Caco-2 (cell line): ENCODE measurements around the gene DTD2. TPM values are rescaled to one million over a fixed set of nuclear protein-coding genes. Genes with fewer than 3 reads are reported as not detected.

ENCODE experiments used
- Bru-seq: library from RNA; stranded (reverse); fragments of 400-500 nt; gene quantifications from one replicate; lab custom pipeline; 2021; lab: Mats Ljungman, UMichigan
- BruChase-seq, 2 experiments: library from RNA; stranded (reverse); fragments of 400-500 nt; gene quantifications; one replicate each; lab custom pipeline; 2021; lab: Mats Ljungman, UMichigan
- BruUV-seq: library from RNA; stranded (reverse); fragments of 400-500 nt; replicated peaks from 2 replicates; lab custom pipeline; 2021; lab: Mats Ljungman, UMichigan
- CTCF ChIA-PET: fragments of 300-600 bp; sonication (Branson Sonifier 250); formaldehyde crosslinking; loops from one replicate; lab custom pipeline; 2022; ENCODE audit warnings: antibody characterized with exemption; lab: Charles Lee
- POLR2A ChIA-PET: fragments of 300-600 bp; sonication (Branson Sonifier 250); formaldehyde crosslinking; loops from one replicate; lab custom pipeline; 2022; ENCODE audit warnings: antibody characterized with exemption; lab: Charles Lee
- DNase-seq, 2 experiments: peaks; one replicate each; pipeline versions ENCODE4 v3.0.0 to v3.0.0-alpha.2; 2020 to 2022
- H3K27me3 ChIP-seq: replicated peaks from 2 replicates; pipeline ENCODE4 v1.6.0; 2011; ENCODE audit warnings: low read length; ENCODE audit not compliant: control insufficient read depth, insufficient read depth
- H3K36me3 ChIP-seq: 2 replicates; pipeline ENCODE4 v1.5.1; 2011; ENCODE audit warnings: low read length; ENCODE audit not compliant: control insufficient read depth, insufficient read depth
- H3K4me1 ChIP-seq: fragments of 250-450 bp; sonication (Bioruptor Pico); 2 replicates; pipeline ENCODE4 v1.5.1; 2020; ENCODE audit warnings: mild to moderate bottlenecking
- H3K4me3 ChIP-seq: 2 replicates; pipeline ENCODE4 v1.5.1; 2011; ENCODE audit warnings: low read depth, mild to moderate bottlenecking, control low read depth, low read length
- H3K9me3 ChIP-seq: fragments of 250-450 bp; sonication (Bioruptor Pico); 2 replicates; pipeline ENCODE4 v1.5.1; 2020; ENCODE audit warnings: mild to moderate bottlenecking, moderate library complexity
- H3K27ac Mint-ChIP-seq: one replicate; pipeline ENCODE4 v1.8.0; 2022; ENCODE audit warnings: mixed read lengths; ENCODE audit not compliant: unreplicated experiment
- H3K27me3 Mint-ChIP-seq: one replicate; pipeline ENCODE4 v1.8.0; 2022; ENCODE audit warnings: mixed read lengths; ENCODE audit not compliant: insufficient read depth, unreplicated experiment
- H3K36me3 Mint-ChIP-seq: one replicate; pipeline ENCODE4 v1.8.0; 2022; ENCODE audit warnings: mild to moderate bottlenecking, mixed read lengths; ENCODE audit not compliant: insufficient read depth, unreplicated experiment
- H3K4me1 Mint-ChIP-seq: one replicate; pipeline ENCODE4 v1.8.0; 2022; ENCODE audit warnings: low read depth, mixed read lengths; ENCODE audit not compliant: unreplicated experiment
- H3K4me3 Mint-ChIP-seq: one replicate; pipeline ENCODE4 v1.8.0; 2022; ENCODE audit warnings: mild to moderate bottlenecking, moderate library complexity, mixed read lengths; ENCODE audit not compliant: unreplicated experiment
- H3K9me3 Mint-ChIP-seq: one replicate; pipeline ENCODE4 v1.8.0; 2022; ENCODE audit warnings: mixed read lengths; ENCODE audit not compliant: unreplicated experiment
- CTCF ChIP-seq, 2 experiments: fragments of 200-600 bp in 1 of 2; IDR thresholded peaks; 1 replicate in 1 of 2; 2 replicates in 1 of 2; pipeline versions ENCODE4 v1.5.1 to v1.8.0; 2011 to 2022; ENCODE audit warnings: antibody characterized with exemption in 1 of 2, control low read depth in 1 of 2, inconsistent platforms in 1 of 2, low read depth in 1 of 2, low read length in 1 of 2, mild to moderate bottlenecking in 1 of 2, moderate library complexity in 1 of 2; ENCODE audit not compliant: insufficient read depth in 1 of 2, severe bottlenecking in 1 of 2, unreplicated experiment in 1 of 2
- intact Hi-C: fragments of 100-400 bp; cut with micrococcal nuclease; formaldehyde crosslinking; loops from one replicate; pipeline ENCODE4 v1.10.0; 2022; ENCODE audit not compliant: unreplicated experiment
- long read RNA-seq: library from polyadenylated mRNA; stranded (forward); transcript quantifications from one replicate; pipeline ENCODE4 v2.0.0, GENCODE V29; 2022
- total RNA-seq: library from RNA; stranded (reverse); gene quantifications from 2 replicates; pipeline ENCODE4 v1.2.3, GENCODE V29; 2022

The DTD2 gene
- 16.5 and 20.0 TPM in 2 replicates for total RNA-seq
- Bru-seq, nascent RNA = percentile 72 among the genes with signal in this experiment
- BruChase-seq, experiment 1, labeled RNA remaining after a 2-hour chase = percentile 92 among the genes with signal in this experiment
- percentile 95 among the genes with signal in this experiment for BruChase-seq, experiment 2, labeled RNA remaining after a 6-hour chase
- long read RNA-seq, transcript DTD2-203 (3 exons, 823 nt) = major isoform, 6 of 15 reads
- long read RNA-seq, transcript DTD2-201 (3 exons, 2,717 nt) = minor isoform, 5 of 15 reads
- long read RNA-seq, partial matches to known transcripts = 0 of 15 reads
- long read RNA-seq, other reads (novel, unspliced or antisense) = 4 of 15 reads

GRCh38 chr14:31456841-31457664 is at the start of gene DTD2:
TSS of gene DTD2 (minus strand) at chr14:31457506. CDS start at chr14:31457393, 113 bp downstream.
- H3K4me3 ChIP-seq = peak within 1 kb of the TSS; percentile 60
- no peaks in the 10 kb centered on the region for H3K9me3 ChIP-seq
- Mint-ChIP-seq H3K27me3 (no peaks in the 10 kb centered on the region), H3K36me3 (peaks cover 7% of the 10 kb centered on the region), H3K9me3 (no peaks in the 10 kb centered on the region), H3K4me3 (peak within 1 kb of the TSS; percentile 92), H3K4me1 (peaks cover 25% of the 10 kb centered on the region), H3K27ac (peak within 1 kb of the TSS; percentile 97)
- H3K27me3 ChIP-seq = no peaks in the 10 kb centered on the region
- no peak for TF ChIP-seq CTCF (IDR thresholded peaks at IDR 0.05; ENCODE audit: insufficient read depth in 1 of 2, low read depth in 1 of 2, low read length in 1 of 2, severe bottlenecking in 1 of 2, unreplicated experiment in 1 of 2)
- peaks cover 13% of the 10 kb centered on the region for H3K4me1 ChIP-seq
- ChIA-PET CTCF (interaction anchor here (0.6 to 1.1 kb wide), 2 partner anchors 80 to 495 kb away, joined by 3 read pairs; no protein-coding TSS in a partner anchor), POLR2A (interaction anchor here (0.5 to 1.5 kb wide), 8 partner anchors 37 to 620 kb away, joined by 3 to 15 read pairs (median 4); partner anchors contain the start of genes ARHGAP5, COCH, HEATR5A and NUBPL)
- TSS peak; percentile 79 for BruUV-seq
- no peaks in the 10 kb centered on the region; the same call in 1 of the 2 replicates for H3K36me3 ChIP-seq
- intact Hi-C loops = loop anchor here (1.0 to 10.0 kb wide), 3 partner anchors 37 to 1015 kb away; partner anchors contain the start of gene HEATR5A
- peak; percentile 94 to 95 for DNase-seq

GRCh38 chr14:31505411-31505810 is 48.1 kb upstream of the DTD2 start:
- no peak overlapping the region for H3K4me3 Mint-ChIP-seq
- intact Hi-C loops = no loop called here
- no peaks in the 10 kb centered on the region for H3K9me3 ChIP-seq
- H3K36me3 Mint-ChIP-seq = no peaks in the 10 kb centered on the region
- no peak for TF ChIP-seq CTCF (IDR thresholded peaks at IDR 0.05; ENCODE audit: insufficient read depth in 1 of 2, low read depth in 1 of 2, low read length in 1 of 2, severe bottlenecking in 1 of 2, unreplicated experiment in 1 of 2)
- ChIA-PET CTCF (no interaction called here), POLR2A (no interaction called here)
- H3K27me3 Mint-ChIP-seq = peaks cover 7% of the 10 kb centered on the region
- BruUV-seq = no TSS peak
- H3K36me3 ChIP-seq = no peaks in the 10 kb centered on the region
- no peaks in the 10 kb centered on the region for H3K4me1 ChIP-seq
- H3K4me3 ChIP-seq = no peak overlapping the region
- H3K27me3 ChIP-seq = no peaks in the 10 kb centered on the region
- H3K9me3 Mint-ChIP-seq = no peaks in the 10 kb centered on the region
- DNase-seq = no peak
- H3K27ac Mint-ChIP-seq = no peak overlapping the region
- no peaks in the 10 kb centered on the region for H3K4me1 Mint-ChIP-seq

DNA sequence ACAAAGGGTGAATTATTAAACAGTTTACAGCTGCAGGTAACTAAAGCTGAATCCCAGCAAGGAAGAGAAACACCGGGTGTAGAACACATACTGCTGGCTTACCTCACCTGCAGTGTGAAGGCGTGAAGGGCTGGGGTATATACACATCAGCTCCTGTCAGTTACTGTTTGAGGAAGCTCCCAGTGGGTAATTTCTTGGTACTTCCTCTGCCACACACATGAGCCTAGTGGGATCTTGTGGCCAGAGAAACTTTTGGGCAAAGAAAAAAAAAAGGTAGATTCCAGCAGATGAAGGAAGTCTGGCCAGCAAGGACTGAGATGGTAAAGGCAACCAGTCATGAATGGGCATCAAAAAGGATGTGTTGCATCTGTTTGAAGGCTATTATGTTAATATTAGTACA is 44.6 kb upstream of the DTD2 start:
- no TSS peak for BruUV-seq
- no peak overlapping the region for H3K27ac Mint-ChIP-seq
- intact Hi-C loops = no loop called here

More for the DNA sequence above, 44.6 kb upstream of the DTD2 start:
- Mint-ChIP-seq H3K27me3 (peaks cover 8% of the 10 kb centered on the region), H3K4me3 (no peak overlapping the region), H3K36me3 (no peaks in the 10 kb centered on the region), H3K4me1 (no peaks in the 10 kb centered on the region), H3K9me3 (no peaks in the 10 kb centered on the region)
- TF ChIP-seq CTCF (IDR thresholded peaks at IDR 0.05; ENCODE audit: insufficient read depth in 1 of 2, low read depth in 1 of 2, low read length in 1 of 2, severe bottlenecking in 1 of 2, unreplicated experiment in 1 of 2) = no peak
- H3K27me3 ChIP-seq = no peaks in the 10 kb centered on the region
- POLR2A ChIA-PET = no interaction called here
- DNase-seq = no peak
- no peak overlapping the region for H3K4me3 ChIP-seq
- CTCF ChIA-PET = no interaction called here
- H3K9me3 ChIP-seq = no peaks in the 10 kb centered on the region
- no peaks in the 10 kb centered on the region for H3K4me1 ChIP-seq
- H3K36me3 ChIP-seq = no peaks in the 10 kb centered on the region
